ENCODE results near the gene PRR19.

DNA sequence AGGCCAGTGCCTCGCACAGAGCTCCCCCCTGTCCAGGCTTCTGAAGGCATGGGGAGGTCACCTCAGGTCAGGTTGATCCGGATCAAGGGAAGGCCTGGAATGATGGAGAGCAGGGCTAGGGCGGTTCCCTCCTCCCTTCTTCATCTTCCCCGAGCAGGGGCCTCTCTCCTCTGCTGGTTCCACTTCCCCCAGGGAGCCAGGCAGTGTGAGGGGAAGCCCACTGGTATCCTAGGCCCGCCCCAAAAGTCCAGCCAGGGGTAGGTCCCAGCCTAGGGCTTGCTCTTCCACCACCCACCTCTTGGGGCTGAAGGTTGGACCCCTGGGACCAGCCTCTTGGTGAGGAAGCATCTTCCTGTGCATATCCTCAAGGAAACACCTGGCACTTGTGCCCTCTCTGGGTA lies 16.4 kb upstream of the PRR19 start:
- no peak for TF ChIP-seq POLR2A (IDR thresholded peaks at IDR 0.05)
- no peak for TF ChIP-seq CTCF (IDR thresholded peaks at IDR 0.05)
